GM21390 (cell line): ENCODE results near the gene TRMT11.

Source experiments
- ATAC-seq: cut with Tn5 transposase; IDR thresholded peaks from one replicate; pipeline ENCODE4 v1.9.1; 2021; ENCODE audit not compliant: unreplicated experiment

TRMT11 gene

GRCh38 chr6:126072834-126073233 lies 86.5 kb downstream of the TRMT11 start:
- ATAC-seq: no peak

GRCh38 chr6:126075335-126076071 lies 89.2 kb downstream of the TRMT11 start:
- ATAC-seq: no peak

- no peak for ATAC-seq
Measured at GRCh38 chr6:126076992-126077664, 90.8 kb downstream of the TRMT11 start.

GRCh38 chr6:126077810-126078776 lies 91.8 kb downstream of the TRMT11 start:
- no peak for ATAC-seq

- no peak for ATAC-seq
Measured at GRCh38 chr6:126083875-126084274, 97.5 kb downstream of the TRMT11 start.

GRCh38 chr6:126086560-126086959 lies 100.2 kb downstream of the TRMT11 start:
- peak; percentile 80 for ATAC-seq
